NB4 (cell line): ENCODE measurements around the gene YLPM1.

Source experiments
- POLR2A ChIP-seq: IDR thresholded peaks from 2 replicates; pipeline ENCODE4 v1.6.1; 2011; ENCODE audit warnings: mild to moderate bottlenecking; ENCODE audit not compliant: insufficient read length; ENCODE audit errors: extremely low read depth
- TF ChIP-seq, protein P1 (sequence below): IDR thresholded peaks from one replicate; pipeline ENCODE4 v1.5.1; 2012; ENCODE audit warnings: low read depth, low read length

DNA sequence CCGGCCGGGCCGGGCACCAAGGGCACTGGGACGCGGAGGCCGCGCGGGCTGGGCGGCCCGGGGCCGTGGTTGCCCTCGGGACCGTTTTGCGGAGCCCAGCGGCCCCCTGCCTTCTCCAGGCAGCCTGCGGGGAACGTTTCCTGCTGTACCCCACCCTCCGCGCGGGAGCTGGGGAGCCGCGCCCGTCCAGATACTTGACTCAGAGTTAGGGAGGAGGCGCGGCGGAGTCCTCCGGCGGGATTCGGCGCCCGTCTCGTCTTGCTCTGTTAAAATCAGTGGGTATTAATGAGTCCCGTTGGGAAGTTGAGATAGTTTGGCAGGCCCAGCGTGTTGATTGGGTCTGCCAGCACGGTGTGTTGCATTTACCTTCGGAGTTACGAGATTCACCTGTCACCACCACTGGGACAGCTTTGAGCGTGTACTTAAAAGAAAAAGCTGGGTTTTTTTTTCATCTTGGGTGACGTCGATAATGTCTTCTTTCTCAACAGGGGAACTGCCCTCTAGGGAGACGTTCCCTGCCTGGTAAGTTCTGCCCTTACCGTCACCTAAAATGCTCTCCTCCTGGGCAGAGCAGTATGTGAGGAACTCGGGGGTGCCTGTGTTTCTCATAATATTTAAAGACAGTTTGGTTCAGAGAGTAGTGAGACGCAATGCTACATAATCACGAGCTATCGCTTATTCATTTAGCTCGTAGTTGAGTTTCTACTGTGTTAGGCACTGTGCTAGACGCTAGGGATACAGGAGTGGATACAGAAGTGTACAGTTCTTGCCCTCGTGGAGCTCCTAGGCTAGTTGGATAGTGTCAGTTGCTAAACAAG is 119.2 kb downstream of the YLPM1 start:
- TF ChIP-seq, protein P1, sequence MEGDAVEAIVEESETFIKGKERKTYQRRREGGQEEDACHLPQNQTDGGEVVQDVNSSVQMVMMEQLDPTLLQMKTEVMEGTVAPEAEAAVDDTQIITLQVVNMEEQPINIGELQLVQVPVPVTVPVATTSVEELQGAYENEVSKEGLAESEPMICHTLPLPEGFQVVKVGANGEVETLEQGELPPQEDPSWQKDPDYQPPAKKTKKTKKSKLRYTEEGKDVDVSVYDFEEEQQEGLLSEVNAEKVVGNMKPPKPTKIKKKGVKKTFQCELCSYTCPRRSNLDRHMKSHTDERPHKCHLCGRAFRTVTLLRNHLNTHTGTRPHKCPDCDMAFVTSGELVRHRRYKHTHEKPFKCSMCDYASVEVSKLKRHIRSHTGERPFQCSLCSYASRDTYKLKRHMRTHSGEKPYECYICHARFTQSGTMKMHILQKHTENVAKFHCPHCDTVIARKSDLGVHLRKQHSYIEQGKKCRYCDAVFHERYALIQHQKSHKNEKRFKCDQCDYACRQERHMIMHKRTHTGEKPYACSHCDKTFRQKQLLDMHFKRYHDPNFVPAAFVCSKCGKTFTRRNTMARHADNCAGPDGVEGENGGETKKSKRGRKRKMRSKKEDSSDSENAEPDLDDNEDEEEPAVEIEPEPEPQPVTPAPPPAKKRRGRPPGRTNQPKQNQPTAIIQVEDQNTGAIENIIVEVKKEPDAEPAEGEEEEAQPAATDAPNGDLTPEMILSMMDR = no peak
- no peak for TF ChIP-seq POLR2A
